GM19397 (cell line): ENCODE data around the gene CCNT2.
"Not testable (repeated sequence)": the region's sequence is repeated elsewhere in the genome, so short reads cannot be mapped to it uniquely, and the experiment has no call there.

ENCODE experiments used
- ATAC-seq: cut with Tn5 transposase; IDR thresholded peaks from one replicate; pipeline ENCODE4 v1.9.1; 2021; ENCODE audit warnings: mild to moderate bottlenecking, moderate library complexity; ENCODE audit not compliant: unreplicated experiment

CCNT2 gene

GRCh38 chr2:134917888-134918525 lies 615 bp upstream of the CCNT2 start:
- peak; percentile 78 for ATAC-seq

- ATAC-seq, result no peak
Observed at GRCh38 chr2:134919341-134920210, 954 bp downstream of the CCNT2 start.

- ATAC-seq, result no peak
Observed at GRCh38 chr2:134924912-134925311, 6.3 kb downstream of the CCNT2 start.

GRCh38 chr2:134926231-134926931 lies 7.8 kb downstream of the CCNT2 start:
- ATAC-seq, result no peak

- ATAC-seq, result no peak
Observed at GRCh38 chr2:134927195-134927594, 8.6 kb downstream of the CCNT2 start.

GRCh38 chr2:134932864-134933526 lies 14.4 kb downstream of the CCNT2 start:
- ATAC-seq, result no peak

- no peak for ATAC-seq
Observed at GRCh38 chr2:134933732-134934131, 15.1 kb downstream of the CCNT2 start.

- no peak for ATAC-seq
Observed at GRCh38 chr2:134934150-134934549, 15.5 kb downstream of the CCNT2 start.

- ATAC-seq, result no peak
Observed at GRCh38 chr2:134934641-134935040, 16.0 kb downstream of the CCNT2 start.

GRCh38 chr2:134936691-134937090 lies 18.1 kb downstream of the CCNT2 start:
- no peak for ATAC-seq

- ATAC-seq, result peak; percentile 75
Observed at GRCh38 chr2:134943540-134943939, 24.9 kb downstream of the CCNT2 start.

GRCh38 chr2:134944975-134945374 lies 26.4 kb downstream of the CCNT2 start:
- ATAC-seq, result no peak

- no peak for ATAC-seq
Observed at GRCh38 chr2:134946073-134946472, 27.5 kb downstream of the CCNT2 start.

GRCh38 chr2:134949981-134950708 lies 31.5 kb downstream of the CCNT2 start:
- ATAC-seq, result no peak

- ATAC-seq, result no peak
Observed at GRCh38 chr2:134950886-134951285, 32.3 kb downstream of the CCNT2 start.

GRCh38 chr2:134952608-134953007 lies 34.0 kb downstream of the CCNT2 start:
- no peak for ATAC-seq

GRCh38 chr2:134954065-134954464 lies 35.4 kb downstream of the CCNT2 start:
- no peak for ATAC-seq

- no peak for ATAC-seq
Observed at GRCh38 chr2:134955744-134956143, 37.1 kb downstream of the CCNT2 start.

GRCh38 chr2:134957477-134957876 lies 38.9 kb downstream of the CCNT2 start:
- ATAC-seq, result no peak

- not testable (repeated sequence) for ATAC-seq
Observed at GRCh38 chr2:134967166-134967565, 48.5 kb downstream of the CCNT2 start.
